ENCODE data around the gene TULP1. TPM values are rescaled to one million over a fixed set of nuclear protein-coding genes. Genes with fewer than 3 reads are reported as not detected.

TULP1 gene
- total RNA-seq, 1 experiment from 2014 or later = not detected

DNA sequence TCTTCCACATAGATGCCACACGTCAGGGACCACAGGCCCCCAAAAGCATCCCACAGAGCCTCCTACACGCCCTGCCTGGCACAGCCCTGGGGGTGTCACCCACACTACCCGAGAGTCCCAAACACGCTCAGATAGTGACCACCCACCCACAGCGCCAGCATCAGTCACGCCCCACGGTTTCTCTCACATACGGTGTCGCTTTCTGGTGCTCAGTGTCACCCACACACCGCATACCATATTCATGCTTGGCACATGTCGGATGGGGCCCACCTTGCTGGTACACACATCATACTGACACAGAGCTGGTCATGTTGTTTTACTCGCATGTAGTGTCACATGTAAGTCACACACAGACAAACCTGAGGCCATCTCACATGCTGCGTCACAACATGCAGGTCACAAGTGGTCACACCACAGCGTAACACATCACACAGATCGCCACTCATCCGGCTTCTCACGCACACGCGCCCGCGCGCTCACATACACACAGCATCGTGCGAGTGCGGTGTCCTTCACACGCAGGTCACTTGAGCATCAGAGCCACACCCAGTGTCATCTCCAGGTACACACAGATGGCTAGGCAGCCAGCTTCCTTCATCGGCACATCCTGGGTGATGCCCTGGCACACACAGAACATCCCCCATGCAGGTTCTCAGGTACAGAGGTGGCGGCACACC, 19.3 kb downstream of the TULP1 start:
- no peaks in the 10 kb centered on the region for H3K36me3 ChIP-seq (ENCODE audit: insufficient read depth, low read length)
- no peak overlapping the region for H2AFZ ChIP-seq (ENCODE audit: low read length)
- peaks cover 3% of the 10 kb centered on the region; the same call in 1 of the 2 replicates for H3K4me1 ChIP-seq (ENCODE audit: low read length)
- no peak overlapping the region for H3K4me3 ChIP-seq (ENCODE audit: low read length)
- no peaks in the 10 kb centered on the region for H3K9me2 ChIP-seq (replicated peaks; ENCODE audit: insufficient read depth, low read length)
- H3K27ac ChIP-seq (ENCODE audit: low read length) = no peak overlapping the region
- H3K9ac ChIP-seq (ENCODE audit: low read length) = no peak overlapping the region
- DNase-seq = no peak
- H3K27me3 ChIP-seq (ENCODE audit: low read length) = no peaks in the 10 kb centered on the region
- no peaks in the 10 kb centered on the region for H3K9me3 ChIP-seq (ENCODE audit: low read length)
- no peaks in the 10 kb centered on the region for H3K79me2 ChIP-seq (ENCODE audit: low read length)
- H3K4me2 ChIP-seq (ENCODE audit: low read depth, low read length, poor library complexity, severe bottlenecking) = no peak overlapping the region
- 0 out of 2 replicates have a peak, but pooled peaks cover 4% of the 10 kb centered on the region for H4K20me1 ChIP-seq (ENCODE audit: insufficient read depth, low read depth, low read length)

DNA sequence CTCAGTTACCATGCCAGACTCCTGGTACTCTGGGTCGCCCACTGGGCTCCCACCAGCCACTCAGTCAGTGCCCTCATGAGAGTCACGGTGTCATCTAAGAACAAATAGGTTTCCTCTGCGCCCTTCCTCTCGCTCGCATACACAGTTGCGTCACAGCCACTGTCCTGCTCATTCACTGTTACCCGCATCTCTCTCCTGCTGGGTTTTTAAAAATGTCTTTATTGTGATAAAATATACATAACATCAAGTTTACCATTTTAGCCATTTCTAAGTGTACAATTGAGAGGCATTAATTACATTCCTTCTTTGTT, 19.8 kb downstream of the TULP1 start:
- H3K27me3 ChIP-seq (ENCODE audit: low read length) = no peaks in the 10 kb centered on the region
- DNase-seq = no peak
- no peak overlapping the region for H2AFZ ChIP-seq (ENCODE audit: low read length)
- H3K4me1 ChIP-seq (ENCODE audit: low read length) = peaks cover 3% of the 10 kb centered on the region; the same call in 1 of the 2 replicates
- no peak overlapping the region for H3K4me2 ChIP-seq (ENCODE audit: low read depth, low read length, poor library complexity, severe bottlenecking)
- no peaks in the 10 kb centered on the region for H3K36me3 ChIP-seq (ENCODE audit: insufficient read depth, low read length)
- H3K4me3 ChIP-seq (ENCODE audit: low read length) = no peak overlapping the region
- H3K9me2 ChIP-seq (replicated peaks; ENCODE audit: insufficient read depth, low read length) = no peaks in the 10 kb centered on the region
- no peaks in the 10 kb centered on the region for H3K9me3 ChIP-seq (ENCODE audit: low read length)
- H4K20me1 ChIP-seq (ENCODE audit: insufficient read depth, low read depth, low read length) = 0 out of 2 replicates have a peak, but pooled peaks cover 4% of the 10 kb centered on the region
- no peaks in the 10 kb centered on the region for H3K79me2 ChIP-seq (ENCODE audit: low read length)
- no peak overlapping the region for H3K9ac ChIP-seq (ENCODE audit: low read length)
- no peak overlapping the region for H3K27ac ChIP-seq (ENCODE audit: low read length)

DNA sequence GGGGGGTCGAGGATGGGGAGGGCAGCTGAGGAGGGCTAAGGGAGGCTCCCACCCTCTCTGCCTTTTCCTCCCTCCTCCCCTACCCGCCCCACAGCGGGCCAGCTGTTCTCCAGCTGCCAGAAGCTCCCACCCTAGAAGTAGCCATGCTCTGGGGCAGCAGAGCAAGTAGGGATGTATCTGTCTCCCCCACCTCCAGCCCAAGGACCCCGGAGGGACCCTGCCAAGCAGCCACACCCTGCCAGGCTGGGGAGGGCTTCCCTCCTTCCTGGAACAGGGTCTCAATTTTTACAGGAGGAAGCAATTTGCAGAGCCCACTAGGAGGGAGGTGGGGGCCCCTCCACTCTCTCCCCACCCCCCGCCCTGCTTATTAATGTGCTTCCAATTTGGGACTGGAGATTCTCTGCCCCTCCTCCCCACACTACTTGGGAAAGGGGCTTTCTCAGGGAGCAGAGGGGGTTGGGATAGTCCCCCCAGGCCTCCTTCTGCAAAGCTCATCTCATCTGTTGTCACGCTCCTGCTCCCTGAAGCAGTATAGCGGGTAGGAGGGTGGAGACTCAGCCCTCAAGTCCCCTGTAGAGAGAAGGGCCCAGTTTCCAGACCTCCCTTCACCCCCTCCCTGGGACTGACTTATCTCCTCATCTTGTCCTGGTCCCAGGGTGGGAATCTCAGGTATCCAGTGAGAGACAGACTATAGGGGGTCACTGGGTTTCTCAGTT, 20.3 kb downstream of the TULP1 start:
- no peak for DNase-seq
- no peaks in the 10 kb centered on the region for H3K79me2 ChIP-seq (ENCODE audit: low read length)
- no peak overlapping the region for H3K4me3 ChIP-seq (ENCODE audit: low read length)
- H3K9me3 ChIP-seq (ENCODE audit: low read length) = no peaks in the 10 kb centered on the region
- H2AFZ ChIP-seq (ENCODE audit: low read length) = no peak overlapping the region
- 0 out of 2 replicates have a peak, but pooled peaks cover 4% of the 10 kb centered on the region for H4K20me1 ChIP-seq (ENCODE audit: insufficient read depth, low read depth, low read length)
- H3K27ac ChIP-seq (ENCODE audit: low read length) = no peak overlapping the region
- H3K4me1 ChIP-seq (ENCODE audit: low read length) = peaks cover 1% of the 10 kb centered on the region; the same call in 1 of the 2 replicates
- H3K9me2 ChIP-seq (replicated peaks; ENCODE audit: insufficient read depth, low read length) = no peaks in the 10 kb centered on the region
- no peak overlapping the region for H3K4me2 ChIP-seq (ENCODE audit: low read depth, low read length, poor library complexity, severe bottlenecking)
- no peaks in the 10 kb centered on the region for H3K27me3 ChIP-seq (ENCODE audit: low read length)
- no peaks in the 10 kb centered on the region for H3K36me3 ChIP-seq (ENCODE audit: insufficient read depth, low read length)
- no peak overlapping the region for H3K9ac ChIP-seq (ENCODE audit: low read length)

DNA sequence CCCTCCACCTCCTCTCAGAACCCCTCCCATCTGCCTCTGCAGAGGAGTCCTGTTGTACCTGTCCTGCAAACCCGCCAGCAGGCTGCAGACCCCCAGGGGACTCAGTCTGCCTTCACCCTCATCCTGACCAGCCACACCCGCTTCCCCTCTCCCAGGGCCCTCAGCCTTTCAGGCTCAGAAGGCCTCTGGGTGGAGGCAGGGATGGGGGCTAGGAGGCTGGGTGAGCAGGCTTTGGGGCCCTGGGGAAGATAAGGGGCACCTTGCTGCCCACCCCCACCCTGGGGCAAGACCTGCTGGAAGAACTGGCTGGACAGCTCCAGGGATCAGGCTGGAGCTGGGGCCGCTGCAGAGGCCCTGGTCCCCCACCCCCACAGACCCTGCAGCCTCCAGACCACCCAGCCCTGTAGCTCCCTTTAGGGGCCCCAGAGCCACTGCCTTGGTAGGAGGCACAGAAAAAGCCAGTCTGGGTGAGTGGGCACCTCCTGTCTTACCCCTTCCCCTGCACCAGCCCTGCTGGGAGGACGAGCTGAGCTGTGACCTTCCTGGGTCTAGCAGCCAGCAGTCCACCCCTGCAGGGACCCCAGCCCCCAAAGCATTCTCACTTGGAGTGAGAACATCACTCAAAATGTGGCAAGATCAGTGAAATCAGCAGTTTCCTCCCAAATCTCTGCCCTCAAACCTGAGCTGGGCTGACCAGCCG, 21.0 kb downstream of the TULP1 start:
- Histone ChIP-seq H3K9me3 (ENCODE audit: low read length) (no peaks in the 10 kb centered on the region), H3K4me3 (ENCODE audit: low read length) (no peak overlapping the region), H3K4me2 (ENCODE audit: low read depth, low read length, poor library complexity, severe bottlenecking) (no peak overlapping the region), H4K20me1 (ENCODE audit: insufficient read depth, low read depth, low read length) (0 out of 2 replicates have a peak, but pooled peaks cover 4% of the 10 kb centered on the region), H3K27ac (ENCODE audit: low read length) (no peak overlapping the region), H3K27me3 (ENCODE audit: low read length) (no peaks in the 10 kb centered on the region), H3K9me2 (replicated peaks; ENCODE audit: insufficient read depth, low read length) (no peaks in the 10 kb centered on the region), H2AFZ (ENCODE audit: low read length) (no peak overlapping the region), H3K9ac (ENCODE audit: low read length) (no peak overlapping the region), H3K36me3 (ENCODE audit: insufficient read depth, low read length) (no peaks in the 10 kb centered on the region), H3K79me2 (ENCODE audit: low read length) (no peaks in the 10 kb centered on the region), H3K4me1 (ENCODE audit: low read length) (no peaks in the 10 kb centered on the region)
- DNase-seq = no peak

DNA sequence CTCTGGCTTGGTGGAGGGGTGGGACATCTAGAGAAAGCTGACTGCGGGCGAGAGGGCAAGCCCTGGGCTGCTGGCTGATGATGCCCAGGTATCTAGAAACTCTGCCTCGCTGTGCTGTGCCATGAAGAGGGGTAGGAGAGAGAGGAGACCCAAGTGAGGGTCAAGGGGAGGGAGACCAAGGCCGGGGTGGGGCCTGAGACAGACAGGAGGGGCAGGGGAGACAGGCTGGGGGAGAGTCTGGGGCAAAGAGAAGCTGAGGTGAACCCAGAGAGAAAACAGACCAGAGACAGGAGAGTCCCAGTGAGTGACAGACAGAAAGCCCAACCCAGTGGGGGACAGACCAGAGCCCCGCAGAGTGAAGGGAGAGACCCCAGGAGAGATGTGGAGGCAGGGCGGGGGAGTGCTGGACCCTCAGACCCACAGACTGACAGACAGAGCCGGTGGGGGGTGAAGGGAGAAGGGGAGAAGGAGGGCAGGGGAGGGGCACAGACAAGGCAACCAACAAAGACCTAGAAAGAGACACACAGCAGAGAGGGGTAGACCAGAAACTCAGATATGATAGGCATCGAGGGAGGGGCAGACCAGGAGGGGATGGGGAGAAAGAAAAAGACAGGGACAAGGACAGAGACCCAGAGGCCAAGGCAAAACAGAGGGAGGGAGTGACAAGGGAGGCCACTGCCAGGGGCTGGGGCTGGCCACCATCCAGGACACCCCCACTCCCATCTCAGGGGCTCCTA, 21.7 kb downstream of the TULP1 start:
- Histone ChIP-seq H3K79me2 (ENCODE audit: low read length) (no peaks in the 10 kb centered on the region), H3K4me1 (ENCODE audit: low read length) (no peaks in the 10 kb centered on the region), H3K27me3 (ENCODE audit: low read length) (no peaks in the 10 kb centered on the region), H3K27ac (ENCODE audit: low read length) (no peak overlapping the region), H3K9ac (ENCODE audit: low read length) (no peak overlapping the region), H3K9me3 (ENCODE audit: low read length) (no peaks in the 10 kb centered on the region), H4K20me1 (ENCODE audit: insufficient read depth, low read depth, low read length) (0 out of 2 replicates have a peak, but pooled peaks cover 4% of the 10 kb centered on the region), H3K36me3 (ENCODE audit: insufficient read depth, low read length) (no peaks in the 10 kb centered on the region), H2AFZ (ENCODE audit: low read length) (no peak overlapping the region), H3K4me2 (ENCODE audit: low read depth, low read length, poor library complexity, severe bottlenecking) (no peak overlapping the region), H3K9me2 (replicated peaks; ENCODE audit: insufficient read depth, low read length) (no peaks in the 10 kb centered on the region), H3K4me3 (ENCODE audit: low read length) (no peak overlapping the region)
- no peak for DNase-seq

DNA sequence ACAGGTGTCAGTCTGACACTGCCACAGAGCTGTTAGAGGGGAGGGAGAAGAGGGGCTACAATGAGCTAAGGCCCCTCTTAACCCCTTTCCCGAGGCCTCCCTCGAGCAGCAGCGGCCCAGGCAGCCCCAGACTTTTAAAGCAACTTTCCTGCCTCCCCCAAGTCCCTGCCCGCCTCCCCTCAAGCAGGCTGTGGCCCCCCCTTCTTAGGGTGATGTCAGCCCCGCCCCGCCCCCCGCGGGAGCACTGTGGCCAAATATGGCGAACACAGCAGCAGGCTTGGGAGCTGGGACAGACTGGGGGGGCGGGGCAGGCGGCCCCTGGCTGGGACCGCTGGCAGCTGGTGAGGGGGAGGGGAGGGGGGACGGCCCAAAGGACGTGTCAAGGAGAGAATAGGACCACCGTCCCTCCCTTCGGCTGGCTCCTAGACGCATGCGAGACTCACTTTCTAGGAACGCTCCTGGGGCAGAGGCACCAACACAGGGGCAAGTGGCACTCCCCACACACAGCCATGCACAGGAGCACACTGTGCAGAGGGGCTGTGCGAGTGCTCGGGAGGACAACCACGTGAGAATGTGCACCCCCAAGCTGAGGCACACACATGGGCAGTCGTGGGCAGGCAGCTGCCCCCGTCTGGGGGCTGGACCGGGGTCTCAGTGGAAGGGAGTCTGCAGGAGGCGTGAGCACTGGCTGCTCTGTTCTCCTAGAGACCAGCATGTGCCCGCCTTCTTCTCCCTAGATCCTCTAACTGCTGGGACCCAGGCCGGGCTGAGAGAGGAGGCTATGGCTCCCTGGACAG, 22.5 kb downstream of the TULP1 start:
- Histone ChIP-seq H3K4me2 (ENCODE audit: low read depth, low read length, poor library complexity, severe bottlenecking) (no peak overlapping the region), H4K20me1 (ENCODE audit: insufficient read depth, low read depth, low read length) (0 out of 2 replicates have a peak, but pooled peaks cover 4% of the 10 kb centered on the region), H3K79me2 (ENCODE audit: low read length) (no peaks in the 10 kb centered on the region), H3K9me2 (replicated peaks; ENCODE audit: insufficient read depth, low read length) (no peaks in the 10 kb centered on the region), H3K36me3 (ENCODE audit: insufficient read depth, low read length) (no peaks in the 10 kb centered on the region), H3K9ac (ENCODE audit: low read length) (no peak overlapping the region), H3K27me3 (ENCODE audit: low read length) (no peaks in the 10 kb centered on the region), H3K4me3 (ENCODE audit: low read length) (no peak overlapping the region), H3K9me3 (ENCODE audit: low read length) (no peaks in the 10 kb centered on the region), H3K27ac (ENCODE audit: low read length) (no peak overlapping the region), H2AFZ (ENCODE audit: low read length) (no peak overlapping the region), H3K4me1 (ENCODE audit: low read length) (no peaks in the 10 kb centered on the region)
- no peak for DNase-seq

DNA sequence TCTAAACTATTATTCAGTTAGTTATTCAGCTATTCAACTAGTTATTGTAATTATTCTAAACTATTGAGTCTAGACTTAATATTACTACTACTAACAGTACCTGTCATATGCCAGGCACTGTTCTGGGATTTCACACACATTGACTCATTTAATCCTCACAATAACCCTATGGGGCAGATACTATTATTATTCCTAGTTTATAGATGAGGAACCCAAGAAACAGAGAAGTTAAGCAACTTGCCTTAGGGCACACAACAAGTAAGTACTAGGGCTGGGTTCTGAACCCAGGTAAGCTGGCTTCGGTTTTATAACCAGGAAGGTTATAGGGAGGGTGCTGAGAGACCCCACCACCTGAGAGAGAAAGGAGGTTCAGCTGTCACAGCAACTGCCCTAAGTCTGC, 23.6 kb downstream of the TULP1 start:
- Histone ChIP-seq H3K4me2 (ENCODE audit: low read depth, low read length, poor library complexity, severe bottlenecking) (no peak overlapping the region), H4K20me1 (ENCODE audit: insufficient read depth, low read depth, low read length) (0 out of 2 replicates have a peak, but pooled peaks cover 4% of the 10 kb centered on the region), H3K9me2 (replicated peaks; ENCODE audit: insufficient read depth, low read length) (no peaks in the 10 kb centered on the region), H3K27ac (ENCODE audit: low read length) (no peak overlapping the region), H3K4me3 (ENCODE audit: low read length) (no peak overlapping the region), H2AFZ (ENCODE audit: low read length) (no peak overlapping the region), H3K9ac (ENCODE audit: low read length) (no peak overlapping the region), H3K27me3 (ENCODE audit: low read length) (no peaks in the 10 kb centered on the region), H3K36me3 (ENCODE audit: insufficient read depth, low read length) (no peaks in the 10 kb centered on the region), H3K4me1 (ENCODE audit: low read length) (no peaks in the 10 kb centered on the region), H3K9me3 (ENCODE audit: low read length) (no peaks in the 10 kb centered on the region), H3K79me2 (ENCODE audit: low read length) (no peaks in the 10 kb centered on the region)
- DNase-seq = no peak

All from Karpas-422 (cell line).